ENCODE measurements around the gene SCYGR5.

DNA sequence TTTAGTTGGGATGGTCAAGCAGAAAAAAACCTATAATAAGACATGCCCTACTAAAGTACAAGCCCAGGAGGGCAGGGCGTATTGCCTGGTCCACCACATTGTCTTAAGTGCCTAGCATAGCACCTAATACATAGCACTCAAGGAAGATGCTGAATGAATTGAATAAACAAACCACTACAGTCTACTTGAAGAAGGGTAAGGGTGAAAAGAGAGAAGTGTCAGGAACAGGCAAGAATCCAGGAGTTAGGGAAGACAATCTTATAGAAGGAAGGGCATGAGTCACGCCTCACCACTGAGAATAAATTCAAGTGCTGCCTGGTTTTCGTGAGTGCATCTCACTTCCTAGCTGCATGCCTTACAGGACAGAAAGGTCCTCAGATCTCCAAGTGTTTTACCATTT, 37.4 kb downstream of the SCYGR5 start:
- TF ChIP-seq, protein P1, sequence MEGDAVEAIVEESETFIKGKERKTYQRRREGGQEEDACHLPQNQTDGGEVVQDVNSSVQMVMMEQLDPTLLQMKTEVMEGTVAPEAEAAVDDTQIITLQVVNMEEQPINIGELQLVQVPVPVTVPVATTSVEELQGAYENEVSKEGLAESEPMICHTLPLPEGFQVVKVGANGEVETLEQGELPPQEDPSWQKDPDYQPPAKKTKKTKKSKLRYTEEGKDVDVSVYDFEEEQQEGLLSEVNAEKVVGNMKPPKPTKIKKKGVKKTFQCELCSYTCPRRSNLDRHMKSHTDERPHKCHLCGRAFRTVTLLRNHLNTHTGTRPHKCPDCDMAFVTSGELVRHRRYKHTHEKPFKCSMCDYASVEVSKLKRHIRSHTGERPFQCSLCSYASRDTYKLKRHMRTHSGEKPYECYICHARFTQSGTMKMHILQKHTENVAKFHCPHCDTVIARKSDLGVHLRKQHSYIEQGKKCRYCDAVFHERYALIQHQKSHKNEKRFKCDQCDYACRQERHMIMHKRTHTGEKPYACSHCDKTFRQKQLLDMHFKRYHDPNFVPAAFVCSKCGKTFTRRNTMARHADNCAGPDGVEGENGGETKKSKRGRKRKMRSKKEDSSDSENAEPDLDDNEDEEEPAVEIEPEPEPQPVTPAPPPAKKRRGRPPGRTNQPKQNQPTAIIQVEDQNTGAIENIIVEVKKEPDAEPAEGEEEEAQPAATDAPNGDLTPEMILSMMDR (conservative IDR thresholded peaks at IDR 0.05 in 1 of 2, IDR thresholded peaks at IDR 0.05 in 1 of 2; ENCODE audit: extremely low read depth in 1 of 2, insufficient read depth in 1 of 2, low read depth in 1 of 2, low read length in 2 of 2): no peak
- no peak for TF ChIP-seq EZH2 (IDR thresholded peaks at IDR 0.05; ENCODE audit: borderline replicate concordance, low read length)
